Stimulated activated memory B cell treated with anti-CD40 and anti-IgM and Interleukin-4, amounts not matched to agents 10 μg/mL and 1 μg/mL and 100 μg/mL, for 72 hours (primary cell): ENCODE results near the gene USH2A.

Experiments used
- ATAC-seq: fragments of 150-1000 bp; cut with Tn5 transposase; 2 replicates; pipeline ENCODE4 v1.10.0; 2021
- H3K27ac Mint-ChIP-seq: one replicate; pipeline ENCODE4 v1.8.0; 2022; ENCODE audit warnings: mild to moderate bottlenecking, mixed read lengths
- H3K27me3 Mint-ChIP-seq: one replicate; pipeline ENCODE4 v1.8.0; 2022; ENCODE audit warnings: mixed read lengths
- H3K36me3 Mint-ChIP-seq: one replicate; pipeline ENCODE4 v1.8.0; 2022; ENCODE audit warnings: mixed read lengths
- H3K4me1 Mint-ChIP-seq: one replicate; pipeline ENCODE4 v1.8.0; 2022; ENCODE audit warnings: mixed read lengths
- H3K4me3 Mint-ChIP-seq: one replicate; pipeline ENCODE4 v1.8.0; 2022; ENCODE audit warnings: mild to moderate bottlenecking, moderate library complexity, mixed read lengths
- H3K9me3 Mint-ChIP-seq: one replicate; pipeline ENCODE4 v1.8.0; 2022; ENCODE audit warnings: mixed read lengths

USH2A gene

GRCh38 chr1:215710036-215710898, 713.0 kb downstream of the USH2A start:
- no peak overlapping the region for H3K27ac Mint-ChIP-seq
- no peaks in the 10 kb centered on the region for H3K36me3 Mint-ChIP-seq
- H3K9me3 Mint-ChIP-seq, result no peaks in the 10 kb centered on the region
- no peaks in the 10 kb centered on the region for H3K27me3 Mint-ChIP-seq
- no peak overlapping the region for H3K4me3 Mint-ChIP-seq
- no peaks in the 10 kb centered on the region for H3K4me1 Mint-ChIP-seq
- ATAC-seq, result no peak

GRCh38 chr1:215704089-215704860, 719.0 kb downstream of the USH2A start:
- no peaks in the 10 kb centered on the region for H3K4me1 Mint-ChIP-seq
- no peaks in the 10 kb centered on the region for H3K27me3 Mint-ChIP-seq
- no peaks in the 10 kb centered on the region for H3K36me3 Mint-ChIP-seq
- H3K27ac Mint-ChIP-seq, result no peak overlapping the region
- H3K4me3 Mint-ChIP-seq, result no peak overlapping the region
- H3K9me3 Mint-ChIP-seq, result peaks cover 8% of the 10 kb centered on the region
- no peak for ATAC-seq

- Mint-ChIP-seq H3K27ac (no peak overlapping the region), H3K27me3 (no peaks in the 10 kb centered on the region), H3K4me1 (no peaks in the 10 kb centered on the region), H3K9me3 (no peaks in the 10 kb centered on the region), H3K36me3 (no peaks in the 10 kb centered on the region), H3K4me3 (no peak overlapping the region)
- ATAC-seq, result no peak
These were observed 741.0 kb downstream of the USH2A start for GRCh38 chr1:215682232-215682631.

- Mint-ChIP-seq H3K4me1 (no peaks in the 10 kb centered on the region), H3K36me3 (no peaks in the 10 kb centered on the region), H3K9me3 (no peaks in the 10 kb centered on the region), H3K27ac (no peak overlapping the region), H3K4me3 (no peak overlapping the region), H3K27me3 (no peaks in the 10 kb centered on the region)
- ATAC-seq, result no peak
These were observed 742.2 kb downstream of the USH2A start for GRCh38 chr1:215681041-215681440.

GRCh38 chr1:215679231-215679630, 744.0 kb downstream of the USH2A start:
- H3K4me3 Mint-ChIP-seq, result no peak overlapping the region
- ATAC-seq, result no peak
- no peaks in the 10 kb centered on the region for H3K9me3 Mint-ChIP-seq
- H3K27me3 Mint-ChIP-seq, result no peaks in the 10 kb centered on the region
- H3K4me1 Mint-ChIP-seq, result no peaks in the 10 kb centered on the region
- H3K27ac Mint-ChIP-seq, result no peak overlapping the region
- H3K36me3 Mint-ChIP-seq, result no peaks in the 10 kb centered on the region

- H3K27ac Mint-ChIP-seq, result no peak overlapping the region
- H3K27me3 Mint-ChIP-seq, result no peaks in the 10 kb centered on the region
- no peak overlapping the region for H3K4me3 Mint-ChIP-seq
- H3K4me1 Mint-ChIP-seq, result no peaks in the 10 kb centered on the region
- no peaks in the 10 kb centered on the region for H3K36me3 Mint-ChIP-seq
- no peak for ATAC-seq
- no peaks in the 10 kb centered on the region for H3K9me3 Mint-ChIP-seq
These were observed 746.1 kb downstream of the USH2A start for GRCh38 chr1:215677112-215677511.

GRCh38 chr1:215673943-215674342, 749.3 kb downstream of the USH2A start:
- H3K36me3 Mint-ChIP-seq, result no peaks in the 10 kb centered on the region
- no peaks in the 10 kb centered on the region for H3K4me1 Mint-ChIP-seq
- H3K9me3 Mint-ChIP-seq, result no peaks in the 10 kb centered on the region
- H3K27ac Mint-ChIP-seq, result no peak overlapping the region
- no peak overlapping the region for H3K4me3 Mint-ChIP-seq
- H3K27me3 Mint-ChIP-seq, result no peaks in the 10 kb centered on the region
- no peak for ATAC-seq

GRCh38 chr1:215672482-215672881, 750.8 kb downstream of the USH2A start:
- Mint-ChIP-seq H3K9me3 (no peaks in the 10 kb centered on the region), H3K27me3 (no peaks in the 10 kb centered on the region), H3K4me3 (no peak overlapping the region), H3K4me1 (no peaks in the 10 kb centered on the region), H3K27ac (no peak overlapping the region), H3K36me3 (no peaks in the 10 kb centered on the region)
- ATAC-seq, result no peak

GRCh38 chr1:215669806-215670491, 753.3 kb downstream of the USH2A start:
- ATAC-seq, result no peak
- H3K27me3 Mint-ChIP-seq, result no peaks in the 10 kb centered on the region
- no peak overlapping the region for H3K27ac Mint-ChIP-seq
- no peak overlapping the region for H3K4me3 Mint-ChIP-seq
- H3K36me3 Mint-ChIP-seq, result no peaks in the 10 kb centered on the region
- H3K4me1 Mint-ChIP-seq, result no peaks in the 10 kb centered on the region
- no peaks in the 10 kb centered on the region for H3K9me3 Mint-ChIP-seq

GRCh38 chr1:215667761-215668160, 755.5 kb downstream of the USH2A start:
- Mint-ChIP-seq H3K27me3 (no peaks in the 10 kb centered on the region), H3K9me3 (no peaks in the 10 kb centered on the region), H3K4me3 (no peak overlapping the region), H3K36me3 (no peaks in the 10 kb centered on the region), H3K4me1 (no peaks in the 10 kb centered on the region), H3K27ac (no peak overlapping the region)
- no peak for ATAC-seq

GRCh38 chr1:215665215-215665614, 758.0 kb downstream of the USH2A start:
- Mint-ChIP-seq H3K27ac (no peak overlapping the region), H3K36me3 (no peaks in the 10 kb centered on the region), H3K4me1 (no peaks in the 10 kb centered on the region), H3K4me3 (no peak overlapping the region), H3K9me3 (no peaks in the 10 kb centered on the region), H3K27me3 (no peaks in the 10 kb centered on the region)
- ATAC-seq, result no peak

- no peaks in the 10 kb centered on the region for H3K27me3 Mint-ChIP-seq
- no peaks in the 10 kb centered on the region for H3K36me3 Mint-ChIP-seq
- ATAC-seq, result no peak
- no peak overlapping the region for H3K4me3 Mint-ChIP-seq
- no peaks in the 10 kb centered on the region for H3K9me3 Mint-ChIP-seq
- no peaks in the 10 kb centered on the region for H3K4me1 Mint-ChIP-seq
- H3K27ac Mint-ChIP-seq, result no peak overlapping the region
These were observed 762.2 kb downstream of the USH2A start for GRCh38 chr1:215661033-215661432.

- Mint-ChIP-seq H3K4me3 (no peak overlapping the region), H3K36me3 (no peaks in the 10 kb centered on the region), H3K27ac (no peak overlapping the region), H3K9me3 (no peaks in the 10 kb centered on the region), H3K27me3 (no peaks in the 10 kb centered on the region), H3K4me1 (no peaks in the 10 kb centered on the region)
- ATAC-seq, result no peak
These were observed 763.0 kb downstream of the USH2A start for GRCh38 chr1:215660259-215660658.

- Mint-ChIP-seq H3K9me3 (no peaks in the 10 kb centered on the region), H3K4me3 (no peak overlapping the region), H3K27me3 (no peaks in the 10 kb centered on the region), H3K36me3 (no peaks in the 10 kb centered on the region), H3K4me1 (no peaks in the 10 kb centered on the region), H3K27ac (no peak overlapping the region)
- no peak for ATAC-seq
These were observed 766.2 kb downstream of the USH2A start for GRCh38 chr1:215657047-215657446.

- Mint-ChIP-seq H3K27me3 (no peaks in the 10 kb centered on the region), H3K27ac (no peak overlapping the region), H3K36me3 (no peaks in the 10 kb centered on the region), H3K4me3 (no peak overlapping the region), H3K9me3 (no peaks in the 10 kb centered on the region), H3K4me1 (no peaks in the 10 kb centered on the region)
- ATAC-seq, result no peak
These were observed 770.9 kb downstream of the USH2A start for GRCh38 chr1:215652371-215652770.
